ENCODE results near the gene CEP68.

GRCh38 chr2:65049010-65049639 is 7.1 kb upstream of the CEP68 start:
- TF ChIP-seq SUZ12 (IDR thresholded peaks at IDR 0.05; ENCODE audit: extremely low read depth, insufficient read depth, insufficient read length) (no peak), ZNF274 (IDR thresholded peaks at IDR 0.05; ENCODE audit: low read depth, low read length) (no peak), YY1 (IDR thresholded peaks at IDR 0.05; ENCODE audit: insufficient read depth, insufficient read length) (no peak)

Measured in NT2/D1 (cell line).